Esophagus (tissue), 2 donors: ENCODE data around the gene DPYSL4. TPM values are rescaled to one million over a fixed set of nuclear protein-coding genes. Genes with fewer than 3 reads are reported as not detected.
"Not testable (repeated sequence)": the region's sequence is repeated elsewhere in the genome, so short reads cannot be mapped to it uniquely, and the experiment has no call there.

ENCODE experiments used
- H3K27ac ChIP-seq, 2 donors: one replicate each; pipeline ENCODE4 v1.5.1; 2013; ENCODE audit warnings: low read depth in 2 of 2, mild to moderate bottlenecking in 2 of 2, inconsistent platforms in 1 of 2, low read length in 1 of 2, moderate library complexity in 1 of 2
- H3K27me3 ChIP-seq, 2 donors: one replicate each; pipeline ENCODE4 v1.6.1; 2013; ENCODE audit warnings: low read length in 2 of 2, control low read depth in 1 of 2, mild to moderate bottlenecking in 1 of 2; ENCODE audit not compliant: insufficient read depth in 2 of 2, control insufficient read depth in 1 of 2
- H3K36me3 ChIP-seq, 2 donors: one replicate each; pipeline ENCODE4 v1.6.1; 2013; ENCODE audit warnings: low read length in 1 of 2; ENCODE audit not compliant: control insufficient read depth in 2 of 2, insufficient read depth in 2 of 2
- H3K4me1 ChIP-seq, 2 donors: one replicate each; pipeline ENCODE4 v1.6.1; 2013; ENCODE audit warnings: low read length in 1 of 2; ENCODE audit not compliant: control insufficient read depth in 2 of 2, insufficient read depth in 2 of 2
- H3K4me3 ChIP-seq, 2 donors: one replicate each; pipeline ENCODE4 v1.5.1; 2013; ENCODE audit warnings: low read length in 2 of 2, mild to moderate bottlenecking in 2 of 2, low read depth in 1 of 2, moderate library complexity in 1 of 2
- H3K9me3 ChIP-seq, 2 donors: one replicate each; pipeline ENCODE4 v1.6.1; 2013; ENCODE audit warnings: mild to moderate bottlenecking in 2 of 2, low read depth in 1 of 2, low read length in 1 of 2, moderate library complexity in 1 of 2; ENCODE audit not compliant: control insufficient read depth in 2 of 2, insufficient read depth in 1 of 2
- WGBS, 2 donors: extraction: QIAGEN DNeasy Blood & Tissue Kit; methylation state at CpG; one replicate each; pipeline ENCODE4 v1.1.7; 2013; 5-methylcytosine and 5-hydroxymethylcytosine counted together
- polyA plus RNA-seq, 2 donors: library from polyadenylated mRNA; stranded (reverse); fragments of 200-250 nt; gene quantifications; one replicate each; pipeline ENCODE4 v1.2.3, GENCODE V29; 2013
- donor health status: healthy with polysubstance abuse.
- donor health status: Bipolar disorder and iron deficiency.

The DPYSL4 gene
- polyA plus RNA-seq, 2 donors = 0.26 to 0.52 TPM

- peaks cover 0 to 9% of the 10 kb centered on the region in 2 donors for H3K9me3 ChIP-seq
- WGBS, 2 donors = 88 to 90% methylated on average over 9 of the region's 9 CpGs
- H3K36me3 ChIP-seq = no peaks in the 10 kb centered on the region
These were observed 26.1 kb downstream of the DPYSL4 start for GRCh38 chr10:132212816-132213215.

GRCh38 chr10:132213917-132214316, 27.2 kb downstream of the DPYSL4 start:
- H3K4me1 ChIP-seq = no peaks in the 10 kb centered on the region
- H3K9me3 ChIP-seq = peaks cover 0 to 9% of the 10 kb centered on the region in 2 donors
- no peak overlapping the region for H3K27ac ChIP-seq
- no peaks in the 10 kb centered on the region for H3K36me3 ChIP-seq
- no peak overlapping the region for H3K4me3 ChIP-seq
- 69 to 71% methylated on average over 4 of the region's 4 CpGs for WGBS, 2 donors
- H3K27me3 ChIP-seq = no peaks in the 10 kb centered on the region

More at GRCh38 chr10:132212816-132213215, 26.1 kb downstream of the DPYSL4 start:
- H3K4me1 ChIP-seq = no peaks in the 10 kb centered on the region
- H3K4me3 ChIP-seq = no peak overlapping the region
- H3K27ac ChIP-seq = no peak overlapping the region
- no peaks in the 10 kb centered on the region for H3K27me3 ChIP-seq

GRCh38 chr10:132216441-132216840, 29.7 kb downstream of the DPYSL4 start:
- WGBS, 2 donors = 87% methylated on average over 3 of the region's 3 CpGs
- H3K27me3 ChIP-seq, H3K27ac ChIP-seq: not testable (repeated sequence)

GRCh38 chr10:132219486-132219885, 32.7 kb downstream of the DPYSL4 start:
- Histone ChIP-seq H3K4me3 (no peak overlapping the region), H3K36me3 (peaks cover 0 to 3% of the 10 kb centered on the region in 2 donors), H3K4me1 (no peaks in the 10 kb centered on the region), H3K9me3 (peaks cover 0 to 4% of the 10 kb centered on the region in 2 donors), H3K27ac (no peak overlapping the region), H3K27me3 (no peaks in the 10 kb centered on the region)
- WGBS, 2 donors = 84 to 86% methylated on average over 7 of the region's 7 CpGs

More at GRCh38 chr10:132216441-132216840, 29.7 kb downstream of the DPYSL4 start:
- not testable (repeated sequence) for H3K4me1 ChIP-seq, H3K9me3 ChIP-seq, H3K36me3 ChIP-seq, H3K4me3 ChIP-seq

GRCh38 chr10:132220061-132220460, 33.3 kb downstream of the DPYSL4 start:
- H3K9me3 ChIP-seq = peaks cover 0 to 4% of the 10 kb centered on the region in 2 donors
- H3K36me3 ChIP-seq = peaks cover 0 to 3% of the 10 kb centered on the region in 2 donors
- no peak overlapping the region for H3K4me3 ChIP-seq
- no peaks in the 10 kb centered on the region for H3K27me3 ChIP-seq
- WGBS, 2 donors = 93 to 95% methylated on average over 9 of the region's 9 CpGs
- H3K4me1 ChIP-seq = no peaks in the 10 kb centered on the region
- no peak overlapping the region for H3K27ac ChIP-seq

GRCh38 chr10:132220996-132221395, 34.2 kb downstream of the DPYSL4 start:
- H3K27ac ChIP-seq, H3K4me1 ChIP-seq, H3K4me3 ChIP-seq, H3K9me3 ChIP-seq, H3K36me3 ChIP-seq, H3K27me3 ChIP-seq: not testable (repeated sequence)
- 87 to 91% methylated on average over 18 of the region's 18 CpGs for WGBS, 2 donors

- Histone ChIP-seq H3K27me3 (no peaks in the 10 kb centered on the region), H3K36me3 (peaks cover 0 to 3% of the 10 kb centered on the region in 2 donors), H3K4me3 (no peak overlapping the region), H3K27ac (no peak overlapping the region), H3K9me3 (peaks cover 0 to 2% of the 10 kb centered on the region in 2 donors), H3K4me1 (no peaks in the 10 kb centered on the region)
- 68 to 75% methylated on average over 21 of the region's 21 CpGs for WGBS, 2 donors
These were observed 36.0 kb downstream of the DPYSL4 start for GRCh38 chr10:132222726-132223125.

GRCh38 chr10:132223156-132223590, 36.4 kb downstream of the DPYSL4 start:
- Histone ChIP-seq H3K9me3 (peaks cover 0 to 5% of the 10 kb centered on the region in 2 donors), H3K27ac (no peak overlapping the region), H3K4me1 (no peaks in the 10 kb centered on the region), H3K4me3 (no peak overlapping the region), H3K36me3 (peaks cover 0 to 3% of the 10 kb centered on the region in 2 donors), H3K27me3 (no peaks in the 10 kb centered on the region)
- 42 to 43% methylated on average over 15 to 16 of the region's 16 CpGs for WGBS, 2 donors

- Histone ChIP-seq H3K27me3 (no peaks in the 10 kb centered on the region), H3K36me3 (peaks cover 0 to 3% of the 10 kb centered on the region in 2 donors), H3K4me1 (no peaks in the 10 kb centered on the region), H3K4me3 (no peak overlapping the region), H3K9me3 (peaks cover 0 to 5% of the 10 kb centered on the region in 2 donors), H3K27ac (no peak overlapping the region)
- whole genome bisulfite sequencing, 2 donors = 84 to 88% methylated on average over 23 of the region's 23 CpGs
These were observed 37.0 kb downstream of the DPYSL4 start for GRCh38 chr10:132223611-132224342.
